ENCODE measurements around the gene ZEB1. TPM values are rescaled to one million over a fixed set of nuclear protein-coding genes. Genes with fewer than 3 reads are reported as not detected.

The ZEB1 gene
- total RNA-seq, result 10 to 100 TPM; 68.7 to 70.6 TPM
- 10 to 100 TPM; 19.1 to 31.3 TPM for polyA plus RNA-seq

DNA sequence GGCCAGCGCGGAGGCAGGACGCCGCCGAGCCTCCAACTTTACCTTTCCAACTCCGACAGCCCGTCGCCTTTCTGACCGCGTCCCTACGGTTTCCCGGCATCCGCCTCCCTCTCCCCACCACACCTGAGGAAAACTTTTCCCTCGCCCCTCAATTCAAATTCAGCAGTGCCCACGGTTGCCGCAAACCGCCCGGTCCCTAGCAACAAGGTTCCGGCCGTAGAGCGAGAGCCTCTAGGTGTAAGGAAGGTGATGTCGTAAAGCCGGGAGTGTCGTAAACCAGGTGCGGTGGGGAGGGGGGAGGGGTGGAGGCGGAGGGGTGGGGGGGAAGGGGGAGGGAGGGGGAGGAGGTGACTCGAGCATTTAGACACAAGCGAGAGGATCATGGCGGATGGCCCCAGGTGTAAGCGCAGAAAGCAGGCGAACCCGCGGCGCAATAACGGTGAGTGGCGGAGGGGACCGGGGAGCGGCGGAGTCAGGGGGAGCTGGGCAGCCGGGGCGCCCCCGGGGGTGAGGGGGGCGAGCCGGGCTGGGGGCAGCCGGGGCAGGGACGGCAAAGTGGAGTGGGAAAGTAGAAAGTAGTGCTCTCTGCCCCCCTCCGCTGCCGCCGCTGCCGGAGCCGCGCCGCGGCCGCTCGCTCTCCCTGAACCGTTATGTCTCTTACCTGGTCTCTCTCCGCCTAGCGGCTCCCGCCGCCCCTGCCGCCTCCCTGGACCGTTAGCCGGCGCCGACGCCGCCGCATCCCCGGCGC lies at the start of gene ZEB1:
TSS of gene ZEB1 (plus strand) at position 363 of the 748 bp plus-strand sequence. CDS start at position 382, 19 bp downstream.
- peaks cover 0 to 17% of the 10 kb centered on the region in 2 donors for H3K36me3 Mint-ChIP-seq
- peak within 1 kb of the TSS; percentile 94 to 100 (median 99) for H3K27ac Mint-ChIP-seq
- CTCF ChIA-PET (ENCODE audit: partially characterized antibody), result interaction anchor here (1.5 kb wide), 1 partner anchor 535 kb away, joined by 8 read pairs; no protein-coding TSS in a partner anchor
- H3K4me3 Mint-ChIP-seq, result peak within 1 kb of the TSS; percentile 97 to 100 (median 99)
- Histone ChIP-seq H3K27ac (ENCODE audit: low read depth, low read length) (peak within 1 kb of the TSS; percentile 88), H3K9me3 (ENCODE audit: control insufficient read depth in 1 of 2, low read length in 2 of 2) (no peaks in the 10 kb centered on the region), H3K27me3 (ENCODE audit: insufficient read depth, low read length) (no peaks in the 10 kb centered on the region), H3K4me1 (ENCODE audit: insufficient read depth, low read length) (peaks cover 30% of the 10 kb centered on the region), H3K4me3 (ENCODE audit: low read length in 2 of 2) (peak within 1 kb of the TSS; percentile 55 to 74), H3K36me3 (ENCODE audit: insufficient read depth, low read length) (no peaks in the 10 kb centered on the region)
- H3K4me1 Mint-ChIP-seq, result peaks cover 24 to 53% (median 38%) of the 10 kb centered on the region in 4 donors
- POLR2A ChIA-PET (ENCODE audit: partially characterized antibody), result interaction anchor here (0.6 to 2.1 kb wide), 9 partner anchors 9 to 618 kb away, joined by 3 to 18 read pairs (median 4); partner anchors contain the start of gene ZNF438
- no peaks in the 10 kb centered on the region for H3K27me3 Mint-ChIP-seq
- H3K9me3 Mint-ChIP-seq, result peaks cover 0 to 4% (median 0%) of the 10 kb centered on the region in 8 donors
- peak; percentile 91 to 97 (median 92) for DNase-seq
- intact Hi-C loops (cut with micrococcal nuclease), result loop anchor here (1.0 to 10.0 kb wide), 7 partner anchors 187 to 1026 kb away; partner anchors contain the start of genes ARHGAP12 and EPC1

DNA sequence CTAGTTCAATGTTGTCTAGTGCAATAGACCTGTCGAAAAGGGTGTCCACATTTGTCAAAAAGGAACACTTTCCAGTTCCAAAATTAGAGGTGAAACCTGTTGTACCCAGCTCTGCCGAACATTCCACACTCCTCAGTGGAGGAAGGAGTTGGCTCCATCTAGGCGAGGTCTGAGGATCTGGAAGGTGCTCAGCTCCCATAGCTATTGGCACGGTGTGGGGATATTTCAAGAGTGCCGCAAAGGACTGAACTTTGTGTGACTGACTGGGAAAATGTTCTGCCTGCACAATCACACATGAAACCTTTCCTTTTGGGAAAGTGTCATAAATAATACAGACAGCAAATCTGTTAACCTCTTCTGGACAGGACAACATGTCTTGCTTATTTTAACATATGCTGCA lies 48.1 kb upstream of the ZEB1 start:
- ChIA-PET POLR2A (ENCODE audit: partially characterized antibody) (no interaction called here), CTCF (ENCODE audit: partially characterized antibody) (no interaction called here)
- Mint-ChIP-seq H3K9me3 (peaks cover 3 to 13% (median 8%) of the 10 kb centered on the region in 8 donors), H3K27ac (no peak overlapping the region), H3K4me1 (no peaks in the 10 kb centered on the region), H3K36me3 (peaks cover 0 to 4% of the 10 kb centered on the region in 2 donors), H3K4me3 (no peak overlapping the region), H3K27me3 (no peaks in the 10 kb centered on the region)
- H3K9me3 ChIP-seq (ENCODE audit: control insufficient read depth in 1 of 2, low read length in 2 of 2), result no peaks in the 10 kb centered on the region
- DNase-seq, result no peak
- no peak overlapping the region for H3K4me3 ChIP-seq (ENCODE audit: low read length in 2 of 2)
- H3K36me3 ChIP-seq (ENCODE audit: insufficient read depth, low read length), result no peaks in the 10 kb centered on the region
- no peaks in the 10 kb centered on the region for H3K27me3 ChIP-seq (ENCODE audit: insufficient read depth, low read length)
- H3K27ac ChIP-seq (ENCODE audit: low read depth, low read length), result no peak overlapping the region
- no peaks in the 10 kb centered on the region for H3K4me1 ChIP-seq (ENCODE audit: insufficient read depth, low read length)
- intact Hi-C loops (cut with micrococcal nuclease), result no loop called here

- CTCF ChIA-PET (ENCODE audit: partially characterized antibody), result no interaction called here
- POLR2A ChIA-PET (ENCODE audit: partially characterized antibody), result no interaction called here
- H3K9me3 Mint-ChIP-seq, result peaks cover 3 to 13% (median 8%) of the 10 kb centered on the region in 8 donors
These were observed 46.2 kb upstream of the ZEB1 start for GRCh38 chr10:31272841-31273240.

GRCh38 chr10:31273789-31274188 lies 45.2 kb upstream of the ZEB1 start:
- ChIA-PET CTCF (ENCODE audit: partially characterized antibody) (no interaction called here), POLR2A (ENCODE audit: partially characterized antibody) (no interaction called here)
- no peak overlapping the region for H3K4me3 Mint-ChIP-seq
- H3K27ac Mint-ChIP-seq, result peak overlapping the region in 1 of 7 donors; percentile 4
- intact Hi-C loops (cut with micrococcal nuclease), result no loop called here
- no peak overlapping the region for H3K27ac ChIP-seq (ENCODE audit: low read depth, low read length)
- H3K27me3 Mint-ChIP-seq, result no peaks in the 10 kb centered on the region
- no peaks in the 10 kb centered on the region for H3K9me3 ChIP-seq (ENCODE audit: control insufficient read depth in 1 of 2, low read length in 2 of 2)
- no peak for DNase-seq
- no peaks in the 10 kb centered on the region for H3K36me3 ChIP-seq (ENCODE audit: insufficient read depth, low read length)
- no peak overlapping the region for H3K4me3 ChIP-seq (ENCODE audit: low read length in 2 of 2)
- peaks cover 3 to 13% (median 8%) of the 10 kb centered on the region in 8 donors for H3K9me3 Mint-ChIP-seq
- H3K4me1 ChIP-seq (ENCODE audit: insufficient read depth, low read length), result no peaks in the 10 kb centered on the region
- no peaks in the 10 kb centered on the region for H3K27me3 ChIP-seq (ENCODE audit: insufficient read depth, low read length)
- H3K36me3 Mint-ChIP-seq, result peaks cover 0 to 4% of the 10 kb centered on the region in 2 donors
- H3K4me1 Mint-ChIP-seq, result no peaks in the 10 kb centered on the region

More at GRCh38 chr10:31272841-31273240, 46.2 kb upstream of the ZEB1 start:
- no peaks in the 10 kb centered on the region for H3K4me1 Mint-ChIP-seq
- Histone ChIP-seq H3K36me3 (ENCODE audit: insufficient read depth, low read length) (no peaks in the 10 kb centered on the region), H3K9me3 (ENCODE audit: control insufficient read depth in 1 of 2, low read length in 2 of 2) (no peaks in the 10 kb centered on the region), H3K4me3 (ENCODE audit: low read length in 2 of 2) (no peak overlapping the region), H3K27me3 (ENCODE audit: insufficient read depth, low read length) (no peaks in the 10 kb centered on the region), H3K27ac (ENCODE audit: low read depth, low read length) (no peak overlapping the region), H3K4me1 (ENCODE audit: insufficient read depth, low read length) (no peaks in the 10 kb centered on the region)
- H3K27me3 Mint-ChIP-seq, result no peaks in the 10 kb centered on the region
- peaks cover 0 to 4% of the 10 kb centered on the region in 2 donors for H3K36me3 Mint-ChIP-seq
- DNase-seq, result no peak
- intact Hi-C loops (cut with micrococcal nuclease), result no loop called here
- no peak overlapping the region for H3K4me3 Mint-ChIP-seq
- no peak overlapping the region for H3K27ac Mint-ChIP-seq

- peaks cover 3 to 13% (median 8%) of the 10 kb centered on the region in 8 donors for H3K9me3 Mint-ChIP-seq
- H3K36me3 ChIP-seq (ENCODE audit: insufficient read depth, low read length), result no peaks in the 10 kb centered on the region
- no peaks in the 10 kb centered on the region for H3K9me3 ChIP-seq (ENCODE audit: control insufficient read depth in 1 of 2, low read length in 2 of 2)
- no peak overlapping the region for H3K27ac Mint-ChIP-seq
- ChIA-PET POLR2A (ENCODE audit: partially characterized antibody) (no interaction called here), CTCF (ENCODE audit: partially characterized antibody) (no interaction called here)
- H3K4me1 ChIP-seq (ENCODE audit: insufficient read depth, low read length), result no peaks in the 10 kb centered on the region
- peaks cover 0 to 4% of the 10 kb centered on the region in 2 donors for H3K36me3 Mint-ChIP-seq
- H3K27me3 Mint-ChIP-seq, result no peaks in the 10 kb centered on the region
- H3K4me1 Mint-ChIP-seq, result no peaks in the 10 kb centered on the region
- no peaks in the 10 kb centered on the region for H3K27me3 ChIP-seq (ENCODE audit: insufficient read depth, low read length)
- H3K4me3 Mint-ChIP-seq, result no peak overlapping the region
- intact Hi-C loops (cut with micrococcal nuclease), result no loop called here
- H3K4me3 ChIP-seq (ENCODE audit: low read length in 2 of 2), result no peak overlapping the region
- no peak overlapping the region for H3K27ac ChIP-seq (ENCODE audit: low read depth, low read length)
- no peak for DNase-seq
These were observed 44.7 kb upstream of the ZEB1 start for GRCh38 chr10:31274310-31274709.

GRCh38 chr10:31278279-31278941 lies 40.6 kb upstream of the ZEB1 start:
- H3K4me1 Mint-ChIP-seq, result no peaks in the 10 kb centered on the region
- no peak for DNase-seq
- ChIA-PET POLR2A (ENCODE audit: partially characterized antibody) (no interaction called here), CTCF (ENCODE audit: partially characterized antibody) (no interaction called here)
- Histone ChIP-seq H3K9me3 (ENCODE audit: control insufficient read depth in 1 of 2, low read length in 2 of 2) (no peaks in the 10 kb centered on the region), H3K27ac (ENCODE audit: low read depth, low read length) (no peak overlapping the region), H3K4me1 (ENCODE audit: insufficient read depth, low read length) (no peaks in the 10 kb centered on the region), H3K4me3 (ENCODE audit: low read length in 2 of 2) (no peak overlapping the region), H3K27me3 (ENCODE audit: insufficient read depth, low read length) (no peaks in the 10 kb centered on the region), H3K36me3 (ENCODE audit: insufficient read depth, low read length) (no peaks in the 10 kb centered on the region)
- H3K36me3 Mint-ChIP-seq, result no peaks in the 10 kb centered on the region
- no peak overlapping the region for H3K4me3 Mint-ChIP-seq
- peaks cover 0 to 16% (median 12%) of the 10 kb centered on the region in 8 donors for H3K9me3 Mint-ChIP-seq
- no peak overlapping the region for H3K27ac Mint-ChIP-seq
- intact Hi-C loops (cut with micrococcal nuclease), result no loop called here
- peaks cover 1 to 2% of the 10 kb centered on the region in 2 donors for H3K27me3 Mint-ChIP-seq

GRCh38 chr10:31280972-31281371 lies 38.0 kb upstream of the ZEB1 start:
- Mint-ChIP-seq H3K9me3 (peaks cover 0 to 16% (median 13%) of the 10 kb centered on the region in 8 donors), H3K27me3 (peaks cover 2 to 5% of the 10 kb centered on the region in 2 donors), H3K36me3 (no peaks in the 10 kb centered on the region), H3K27ac (no peak overlapping the region), H3K4me1 (no peaks in the 10 kb centered on the region), H3K4me3 (no peak overlapping the region)
- POLR2A ChIA-PET (ENCODE audit: partially characterized antibody), result no interaction called here
- no peak overlapping the region for H3K27ac ChIP-seq (ENCODE audit: low read depth, low read length)
- CTCF ChIA-PET (ENCODE audit: partially characterized antibody), result no interaction called here
- no peaks in the 10 kb centered on the region for H3K27me3 ChIP-seq (ENCODE audit: insufficient read depth, low read length)
- no peak overlapping the region for H3K4me3 ChIP-seq (ENCODE audit: low read length in 2 of 2)
- H3K4me1 ChIP-seq (ENCODE audit: insufficient read depth, low read length), result no peaks in the 10 kb centered on the region
- no peak for DNase-seq
- no peaks in the 10 kb centered on the region for H3K9me3 ChIP-seq (ENCODE audit: control insufficient read depth in 1 of 2, low read length in 2 of 2)
- no peaks in the 10 kb centered on the region for H3K36me3 ChIP-seq (ENCODE audit: insufficient read depth, low read length)
- intact Hi-C loops (cut with micrococcal nuclease), result no loop called here
